ENCODE data around the gene ITGB7.

ITGB7 gene

GRCh38 chr12:53190108-53190729 lies 16.8 kb downstream of the ITGB7 start:
- no peak overlapping the region for H3K27ac ChIP-seq (ENCODE audit: low read depth in 2 of 2, low read length in 2 of 2)
- H3K27me3 ChIP-seq (ENCODE audit: control insufficient read depth in 2 of 2, insufficient read depth in 2 of 2, low read length in 2 of 2) = no peaks in the 10 kb centered on the region
- no peak overlapping the region for H3K4me3 ChIP-seq (ENCODE audit: low read length in 2 of 2)
- H3K9ac ChIP-seq (ENCODE audit: low read depth in 1 of 2, low read length in 2 of 2) = no peak overlapping the region
- H3K9me3 ChIP-seq (ENCODE audit: control insufficient read depth in 2 of 2, low read length in 2 of 2) = no peaks in the 10 kb centered on the region
- H3K4me1 ChIP-seq (ENCODE audit: control insufficient read depth in 2 of 2, insufficient read depth in 2 of 2, low read length in 2 of 2) = no peaks in the 10 kb centered on the region
- H3K36me3 ChIP-seq (ENCODE audit: control insufficient read depth in 2 of 2, insufficient read depth in 2 of 2, low read length in 2 of 2) = peaks cover 45 to 54% of the 10 kb centered on the region in 2 donors

- H3K4me3 ChIP-seq (ENCODE audit: low read length in 2 of 2) = no peak overlapping the region
- H3K27ac ChIP-seq (ENCODE audit: low read depth in 2 of 2, low read length in 2 of 2) = no peak overlapping the region
- no peaks in the 10 kb centered on the region for H3K27me3 ChIP-seq (ENCODE audit: control insufficient read depth in 2 of 2, insufficient read depth in 2 of 2, low read length in 2 of 2)
- peaks cover 6 to 9% of the 10 kb centered on the region in 2 donors for H3K4me1 ChIP-seq (ENCODE audit: control insufficient read depth in 2 of 2, insufficient read depth in 2 of 2, low read length in 2 of 2)
- peaks cover 63 to 72% of the 10 kb centered on the region in 2 donors for H3K36me3 ChIP-seq (ENCODE audit: control insufficient read depth in 2 of 2, insufficient read depth in 2 of 2, low read length in 2 of 2)
- no peak overlapping the region for H3K9ac ChIP-seq (ENCODE audit: low read depth in 1 of 2, low read length in 2 of 2)
- H3K9me3 ChIP-seq (ENCODE audit: control insufficient read depth in 2 of 2, low read length in 2 of 2) = no peaks in the 10 kb centered on the region
Measured at GRCh38 chr12:53187145-53187899, 19.7 kb downstream of the ITGB7 start.

- peaks cover 12 to 14% of the 10 kb centered on the region in 2 donors for H3K4me1 ChIP-seq (ENCODE audit: control insufficient read depth in 2 of 2, insufficient read depth in 2 of 2, low read length in 2 of 2)
- peaks cover 59 to 71% of the 10 kb centered on the region in 2 donors for H3K36me3 ChIP-seq (ENCODE audit: control insufficient read depth in 2 of 2, insufficient read depth in 2 of 2, low read length in 2 of 2)
Measured at GRCh38 chr12:53186745-53187144, 20.3 kb downstream of the ITGB7 start.

GRCh38 chr12:53185582-53186153 lies 21.4 kb downstream of the ITGB7 start:
- H3K27me3 ChIP-seq (ENCODE audit: control insufficient read depth in 2 of 2, insufficient read depth in 2 of 2, low read length in 2 of 2) = no peaks in the 10 kb centered on the region
- peaks cover 54 to 63% of the 10 kb centered on the region in 2 donors for H3K36me3 ChIP-seq (ENCODE audit: control insufficient read depth in 2 of 2, insufficient read depth in 2 of 2, low read length in 2 of 2)
- H3K9me3 ChIP-seq (ENCODE audit: control insufficient read depth in 2 of 2, low read length in 2 of 2) = no peaks in the 10 kb centered on the region
- H3K4me1 ChIP-seq (ENCODE audit: control insufficient read depth in 2 of 2, insufficient read depth in 2 of 2, low read length in 2 of 2) = peaks cover 18 to 21% of the 10 kb centered on the region in 2 donors
- no peak overlapping the region for H3K4me3 ChIP-seq (ENCODE audit: low read length in 2 of 2)
- H3K9ac ChIP-seq (ENCODE audit: low read depth in 1 of 2, low read length in 2 of 2) = no peak overlapping the region
- no peak overlapping the region for H3K27ac ChIP-seq (ENCODE audit: low read depth in 2 of 2, low read length in 2 of 2)

More at GRCh38 chr12:53186745-53187144, 20.3 kb downstream of the ITGB7 start:
- H3K27ac ChIP-seq (ENCODE audit: low read depth in 2 of 2, low read length in 2 of 2) = no peak overlapping the region
- H3K9ac ChIP-seq (ENCODE audit: low read depth in 1 of 2, low read length in 2 of 2) = no peak overlapping the region
- no peaks in the 10 kb centered on the region for H3K27me3 ChIP-seq (ENCODE audit: control insufficient read depth in 2 of 2, insufficient read depth in 2 of 2, low read length in 2 of 2)
- no peaks in the 10 kb centered on the region for H3K9me3 ChIP-seq (ENCODE audit: control insufficient read depth in 2 of 2, low read length in 2 of 2)
- H3K4me3 ChIP-seq (ENCODE audit: low read length in 2 of 2) = no peak overlapping the region

GRCh38 chr12:53184828-53185227 lies 22.2 kb downstream of the ITGB7 start:
- Histone ChIP-seq H3K27me3 (ENCODE audit: control insufficient read depth in 2 of 2, insufficient read depth in 2 of 2, low read length in 2 of 2) (no peaks in the 10 kb centered on the region), H3K9ac (ENCODE audit: low read depth in 1 of 2, low read length in 2 of 2) (no peak overlapping the region), H3K9me3 (ENCODE audit: control insufficient read depth in 2 of 2, low read length in 2 of 2) (no peaks in the 10 kb centered on the region), H3K4me3 (ENCODE audit: low read length in 2 of 2) (no peak overlapping the region), H3K27ac (ENCODE audit: low read depth in 2 of 2, low read length in 2 of 2) (no peak overlapping the region), H3K36me3 (ENCODE audit: control insufficient read depth in 2 of 2, insufficient read depth in 2 of 2, low read length in 2 of 2) (peaks cover 54 to 59% of the 10 kb centered on the region in 2 donors), H3K4me1 (ENCODE audit: control insufficient read depth in 2 of 2, insufficient read depth in 2 of 2, low read length in 2 of 2) (peaks cover 18 to 22% of the 10 kb centered on the region in 2 donors)

- peak overlapping the region in 1 of 2 donors; percentile 1 for H3K27ac ChIP-seq (ENCODE audit: low read depth in 2 of 2, low read length in 2 of 2)
- peak overlapping the region; percentile 37 to 87 for H3K4me3 ChIP-seq (ENCODE audit: low read length in 2 of 2)
- no peaks in the 10 kb centered on the region for H3K9me3 ChIP-seq (ENCODE audit: control insufficient read depth in 2 of 2, low read length in 2 of 2)
- peaks cover 21 to 24% of the 10 kb centered on the region in 2 donors for H3K4me1 ChIP-seq (ENCODE audit: control insufficient read depth in 2 of 2, insufficient read depth in 2 of 2, low read length in 2 of 2)
- no peak overlapping the region for H3K9ac ChIP-seq (ENCODE audit: low read depth in 1 of 2, low read length in 2 of 2)
- H3K27me3 ChIP-seq (ENCODE audit: control insufficient read depth in 2 of 2, insufficient read depth in 2 of 2, low read length in 2 of 2) = no peaks in the 10 kb centered on the region
- H3K36me3 ChIP-seq (ENCODE audit: control insufficient read depth in 2 of 2, insufficient read depth in 2 of 2, low read length in 2 of 2) = peaks cover 45 to 49% of the 10 kb centered on the region in 2 donors
Measured at GRCh38 chr12:53182903-53183302, 24.1 kb downstream of the ITGB7 start.

- peak overlapping the region in 1 of 2 donors; percentile 96 for H3K27ac ChIP-seq (ENCODE audit: low read depth in 2 of 2, low read length in 2 of 2)
- peaks cover 21 to 24% of the 10 kb centered on the region in 2 donors for H3K4me1 ChIP-seq (ENCODE audit: control insufficient read depth in 2 of 2, insufficient read depth in 2 of 2, low read length in 2 of 2)
- H3K4me3 ChIP-seq (ENCODE audit: low read length in 2 of 2) = peak overlapping the region; percentile 52 to 87
- peak overlapping the region; percentile 17 to 91 for H3K9ac ChIP-seq (ENCODE audit: low read depth in 1 of 2, low read length in 2 of 2)
- H3K27me3 ChIP-seq (ENCODE audit: control insufficient read depth in 2 of 2, insufficient read depth in 2 of 2, low read length in 2 of 2) = no peaks in the 10 kb centered on the region
- H3K36me3 ChIP-seq (ENCODE audit: control insufficient read depth in 2 of 2, insufficient read depth in 2 of 2, low read length in 2 of 2) = peaks cover 35 to 40% of the 10 kb centered on the region in 2 donors
- no peaks in the 10 kb centered on the region for H3K9me3 ChIP-seq (ENCODE audit: control insufficient read depth in 2 of 2, low read length in 2 of 2)
Measured at GRCh38 chr12:53181935-53182334, 25.1 kb downstream of the ITGB7 start.

GRCh38 chr12:53180931-53181645 lies 26.0 kb downstream of the ITGB7 start:
- Histone ChIP-seq H3K27me3 (ENCODE audit: control insufficient read depth in 2 of 2, insufficient read depth in 2 of 2, low read length in 2 of 2) (no peaks in the 10 kb centered on the region), H3K36me3 (ENCODE audit: control insufficient read depth in 2 of 2, insufficient read depth in 2 of 2, low read length in 2 of 2) (peaks cover 27 to 31% of the 10 kb centered on the region in 2 donors), H3K4me3 (ENCODE audit: low read length in 2 of 2) (peak overlapping the region; percentile 87 to 92), H3K4me1 (ENCODE audit: control insufficient read depth in 2 of 2, insufficient read depth in 2 of 2, low read length in 2 of 2) (peaks cover 21 to 24% of the 10 kb centered on the region in 2 donors), H3K27ac (ENCODE audit: low read depth in 2 of 2, low read length in 2 of 2) (peak overlapping the region; percentile 94 to 96), H3K9ac (ENCODE audit: low read depth in 1 of 2, low read length in 2 of 2) (peak overlapping the region; percentile 79 to 91), H3K9me3 (ENCODE audit: control insufficient read depth in 2 of 2, low read length in 2 of 2) (no peaks in the 10 kb centered on the region)

GRCh38 chr12:53180220-53180930 lies 26.7 kb downstream of the ITGB7 start, which contains the start of the genes CSAD and ZNF740:
CSAD (minus strand) TSS chr12:53180925; CDS start chr12:53173470, 7,455 bp downstream.
ZNF740 (plus strand) TSS chr12:53180722; CDS start chr12:53181984, 1,262 bp downstream.
- Histone ChIP-seq H3K9ac (ENCODE audit: low read depth in 1 of 2, low read length in 2 of 2) (peak within 1 kb of the TSS; percentile 89 to 91), H3K9me3 (ENCODE audit: control insufficient read depth in 2 of 2, low read length in 2 of 2) (no peaks in the 10 kb centered on the region), H3K27me3 (ENCODE audit: control insufficient read depth in 2 of 2, insufficient read depth in 2 of 2, low read length in 2 of 2) (no peaks in the 10 kb centered on the region), H3K27ac (ENCODE audit: low read depth in 2 of 2, low read length in 2 of 2) (peak within 1 kb of the TSS; percentile 94 to 96), H3K36me3 (ENCODE audit: control insufficient read depth in 2 of 2, insufficient read depth in 2 of 2, low read length in 2 of 2) (peaks cover 19 to 24% of the 10 kb centered on the region in 2 donors), H3K4me1 (ENCODE audit: control insufficient read depth in 2 of 2, insufficient read depth in 2 of 2, low read length in 2 of 2) (peaks cover 25 to 26% of the 10 kb centered on the region in 2 donors), H3K4me3 (ENCODE audit: low read length in 2 of 2) (peak within 1 kb of the TSS; percentile 90 to 92)
